M059J (cell line): ENCODE measurements around the gene INKA1. TPM values are rescaled to one million over a fixed set of nuclear protein-coding genes. Genes with fewer than 3 reads are reported as not detected.
"Not testable (repeated sequence)": the region's sequence is repeated elsewhere in the genome, so short reads cannot be mapped to it uniquely, and the experiment has no call there.

ENCODE experiments used
- DNase-seq: peaks from one replicate; pipeline ENCODE4 v3.0.0-alpha.2; 2012; ENCODE audit warnings: low read depth
- total RNA-seq: library from RNA; depleted of rRNA; stranded (reverse); fragments of >200 nt; shearing (Covaris generic); gene quantifications from 2 replicates; pipeline ENCODE4 v1.2.3, GENCODE V29; 2014; rRNA removed

Gene INKA1
- total RNA-seq, 1 experiment from 2014 or later: 0.89 TPM

- no peak for DNase-seq
Measured at GRCh38 chr3:49807431-49808114, 4.5 kb downstream of the INKA1 start.

DNA sequence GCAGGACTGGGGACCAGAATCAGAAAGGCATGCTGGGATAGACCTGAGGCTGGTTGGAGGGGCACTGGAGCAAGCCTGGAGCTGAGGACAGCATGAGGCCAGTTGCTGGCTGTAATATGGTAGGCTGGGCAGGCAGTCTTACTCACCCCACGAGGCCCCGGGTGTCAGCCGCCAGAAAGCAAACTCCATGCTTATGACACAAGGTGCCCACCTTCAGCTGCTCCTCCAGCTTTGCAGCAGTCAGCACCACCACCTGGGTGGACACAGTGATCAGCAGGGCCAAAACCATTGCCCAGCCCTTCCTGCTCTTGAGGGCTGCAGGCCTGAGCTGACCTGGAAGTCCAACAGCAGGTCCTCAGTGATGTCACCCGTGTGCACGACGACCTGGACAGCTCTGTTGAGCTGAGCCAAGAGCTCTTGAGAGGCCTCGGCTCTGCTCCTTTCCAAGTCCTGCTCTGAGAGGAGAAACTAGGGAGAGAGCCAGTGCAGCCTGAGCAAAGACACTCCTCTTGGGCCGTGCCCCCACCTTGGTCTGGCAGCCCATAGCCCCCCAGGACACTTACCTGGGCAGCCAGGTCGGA lies 9.9 kb downstream of the INKA1 start:
- no peak for DNase-seq

GRCh38 chr3:49813497-49814174 lies 10.6 kb downstream of the INKA1 start, which contains the start of gene UBA7:
UBA7 (minus strand) TSS chr3:49813953; CDS start chr3:49813787, 166 bp downstream.
- DNase-seq: peak; percentile 86

- not testable (repeated sequence) for DNase-seq
Measured at GRCh38 chr3:49823131-49823530, 20.1 kb downstream of the INKA1 start.

- DNase-seq: no peak
Measured at GRCh38 chr3:49826016-49826415, 23.0 kb downstream of the INKA1 start.

- no peak for DNase-seq
Measured at GRCh38 chr3:49831341-49831740, 28.3 kb downstream of the INKA1 start.

- DNase-seq: peak; percentile 64
Measured at GRCh38 chr3:49839193-49839809, 36.2 kb downstream of the INKA1 start.

DNA sequence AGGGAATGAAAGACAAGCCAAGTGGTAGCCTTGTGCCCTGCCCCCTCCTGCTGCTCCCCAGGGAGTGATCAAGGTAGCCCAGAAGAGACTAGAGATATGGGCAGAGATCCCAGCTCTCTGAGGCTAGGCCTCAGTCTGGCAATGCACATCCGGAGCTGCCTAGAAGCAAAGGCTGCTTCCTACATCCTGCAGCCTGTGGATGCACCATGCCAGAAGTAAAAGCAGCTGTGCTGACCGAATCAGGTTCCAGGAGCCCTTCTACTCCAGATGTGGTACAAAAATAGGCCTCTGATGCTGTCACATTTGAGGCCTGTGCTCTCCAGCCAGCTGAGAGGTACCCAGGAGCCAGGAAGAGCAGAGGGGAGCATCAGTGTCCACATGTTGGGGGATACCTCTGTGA lies 37.3 kb downstream of the INKA1 start:
- DNase-seq: no peak

DNA sequence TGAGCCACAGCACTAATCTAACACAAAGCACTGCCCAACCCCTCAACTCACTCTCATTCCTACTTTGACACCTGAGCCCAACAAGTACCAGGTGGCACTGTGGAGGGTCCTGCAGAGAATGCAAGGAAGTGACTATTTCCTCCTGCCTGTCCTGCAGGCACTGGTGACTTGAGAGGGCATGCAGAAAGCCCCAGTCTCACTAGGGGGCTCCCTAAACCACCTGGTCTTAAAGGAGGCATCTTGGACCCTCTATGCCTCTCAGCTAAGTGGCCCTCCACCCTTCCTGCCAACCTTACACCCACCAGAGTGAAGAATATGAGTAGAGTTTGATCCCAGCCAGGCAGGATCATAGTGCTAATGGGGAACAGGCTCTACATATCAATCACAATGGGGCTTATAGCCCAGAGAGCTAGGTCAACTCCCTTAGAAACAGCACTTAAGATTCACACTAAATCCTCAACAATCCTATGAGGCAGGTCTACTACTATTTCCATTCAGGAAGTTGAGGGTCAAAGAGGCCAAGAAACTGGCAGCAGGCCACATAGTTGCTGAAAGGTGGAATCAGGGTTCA lies 38.1 kb downstream of the INKA1 start:
- DNase-seq: peak; percentile 38

- DNase-seq: peak; percentile 8
Measured at GRCh38 chr3:49841806-49842205, 38.7 kb downstream of the INKA1 start.

DNA sequence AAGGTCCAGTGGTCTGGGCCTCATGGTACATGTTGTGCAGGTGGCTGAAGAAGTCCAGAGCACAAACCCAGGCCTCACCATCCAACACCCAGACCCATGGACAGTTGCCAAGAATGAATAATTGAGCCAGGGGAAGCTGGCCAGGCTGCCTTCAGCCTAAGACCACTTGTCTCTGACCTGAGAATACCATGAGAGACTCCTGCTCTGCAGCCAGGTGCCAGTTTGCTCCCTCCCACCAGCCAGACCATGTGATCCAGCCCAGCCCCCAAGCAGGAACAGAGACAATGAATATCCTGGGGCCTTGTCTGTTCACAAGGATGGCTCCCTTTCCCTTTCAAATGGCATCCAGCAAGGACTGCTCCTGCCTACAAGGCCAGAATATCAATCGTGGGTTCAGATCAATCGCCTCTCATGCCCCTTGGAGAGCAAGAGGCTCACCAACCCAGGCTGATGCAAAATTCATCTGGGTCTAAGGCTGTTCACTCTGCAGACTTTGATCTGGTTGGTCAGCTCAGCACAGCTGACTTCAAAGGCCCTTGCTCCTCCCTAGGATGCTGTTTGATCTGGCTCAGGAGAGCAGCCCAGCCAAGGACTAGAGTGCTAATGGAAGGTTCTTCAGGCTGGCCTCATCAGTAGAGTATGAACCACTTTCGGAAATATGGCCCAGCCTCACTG lies 39.9 kb downstream of the INKA1 start:
- DNase-seq: no peak

DNA sequence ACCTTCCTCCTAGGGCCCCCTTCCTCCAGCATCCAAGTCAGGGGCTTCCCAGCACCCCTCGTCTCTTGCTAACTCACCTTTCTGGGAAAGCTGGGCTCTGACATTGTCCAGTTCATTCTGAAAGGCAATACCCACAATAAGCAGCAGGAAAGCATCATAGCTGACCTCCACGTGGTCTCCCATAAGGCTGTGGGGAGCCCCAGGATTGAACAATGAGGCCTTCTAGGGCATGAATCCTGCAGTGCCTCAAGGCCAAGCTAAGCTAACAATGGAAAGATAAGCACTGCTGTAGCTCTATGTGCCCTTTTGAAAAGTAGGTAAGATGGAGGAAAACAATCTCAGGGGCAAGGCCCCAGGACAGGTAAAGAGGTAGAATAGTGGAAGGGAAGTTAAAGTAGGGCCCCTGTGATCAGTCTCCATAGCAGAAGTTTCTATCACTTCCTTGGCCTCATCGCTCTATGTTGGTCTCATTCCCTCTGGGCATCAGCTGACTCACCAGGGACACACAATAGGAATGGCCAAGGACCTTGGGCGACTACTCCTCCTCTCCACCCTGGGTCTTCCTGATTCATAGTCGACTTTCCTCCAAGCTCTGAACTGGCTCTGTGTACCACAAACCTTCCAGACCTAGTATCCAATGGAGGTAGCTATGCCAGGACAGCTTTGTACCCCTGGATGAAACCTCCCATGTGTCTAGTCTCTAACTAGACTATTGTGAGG lies 41.6 kb downstream of the INKA1 start:
- peak; percentile 37 for DNase-seq

DNA sequence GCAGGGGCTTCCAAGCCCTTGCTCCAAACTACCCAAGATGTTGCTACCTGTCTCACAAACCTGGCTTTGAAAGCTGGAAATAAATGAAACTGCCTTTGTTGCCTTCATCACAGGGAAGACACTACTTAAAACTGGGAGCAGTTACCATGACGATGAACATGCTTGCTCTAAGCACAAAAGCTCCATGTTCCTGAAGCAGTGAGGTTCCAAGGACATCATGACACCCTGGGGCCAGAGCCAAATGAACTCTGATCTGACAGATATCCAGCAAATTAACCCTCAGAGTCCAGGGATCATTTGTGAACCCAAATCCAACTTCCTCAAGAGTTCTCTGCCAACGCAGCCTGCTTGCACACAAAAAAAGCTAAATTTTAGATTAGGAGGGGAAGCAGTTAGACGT lies 42.6 kb downstream of the INKA1 start:
- no peak for DNase-seq

Other genes starting within 250 kb of the INKA1 start
- gene BSN, start 248.8 kb upstream of the INKA1 start, total RNA-seq: 0.07 and 0.27 TPM in 2 replicates
- 60.4 and 88.6 TPM in 2 replicates for gene APEH, start 128.9 kb upstream of the INKA1 start, total RNA-seq
- gene MST1, start 113.8 kb upstream of the INKA1 start, total RNA-seq: 0.59 TPM in 1 of 2 replicates, not detected in the other
- gene RNF123, start 113.7 kb upstream of the INKA1 start, total RNA-seq: 6.9 and 13.7 TPM in 2 replicates
- 5.5 TPM in 1 of 2 replicates, not detected in the other for gene AMIGO3, start 83.6 kb upstream of the INKA1 start, total RNA-seq
- 20.4 and 39.4 TPM in 2 replicates for gene GMPPB, start 79.3 kb upstream of the INKA1 start, total RNA-seq
- 21.4 and 33.7 TPM in 2 replicates for gene IP6K1, start 16.7 kb upstream of the INKA1 start, total RNA-seq
- not detected in 2 replicates for gene CDHR4, start 3.4 kb upstream of the INKA1 start, total RNA-seq
- 21.8 and 46.1 TPM in 2 replicates for gene UBA7, start 10.7 kb downstream of the INKA1 start, total RNA-seq
- 6.5 and 9.9 TPM in 2 replicates for gene TRAIP, start 53.3 kb downstream of the INKA1 start, total RNA-seq
- 0.12 and 0.27 TPM in 2 replicates for gene CAMKV, start 66.6 kb downstream of the INKA1 start, total RNA-seq
- 0.17 and 1.4 TPM in 2 replicates for gene MST1R, start 100.6 kb downstream of the INKA1 start, total RNA-seq
- gene MON1A, start 126.5 kb downstream of the INKA1 start, total RNA-seq: 2.8 and 5.1 TPM in 2 replicates
- 13.4 and 21.7 TPM in 2 replicates for gene RBM6, start 136.9 kb downstream of the INKA1 start, total RNA-seq